H1 (cell line): ENCODE results near the gene KMT2A. TPM values are rescaled to one million over a fixed set of nuclear protein-coding genes. Genes with fewer than 3 reads are reported as not detected.

Experiments used
- CTCF ChIA-PET: fragments of 300-600 bp; sonication (Branson Sonifier 250); formaldehyde crosslinking; loops from one replicate; lab custom pipeline; 2021; ENCODE audit not compliant: partially characterized antibody; lab: Charles Lee
- POLR2A ChIA-PET: fragments of 300-600 bp; sonication (Branson Sonifier 250); formaldehyde crosslinking; loops from one replicate; lab custom pipeline; 2021; ENCODE audit warnings: inconsistent platforms; ENCODE audit not compliant: partially characterized antibody; lab: Charles Lee
- DNase-seq, 2 experiments: peaks; one replicate each; pipeline versions ENCODE4 v3.0.0 to v3.0.0-alpha.2; 2010 to 2022; ENCODE audit warnings: low spot score in 2 of 2, low read depth in 1 of 2, mixed read lengths in 1 of 2
- FAIRE-seq: peaks from 2 replicates; lab custom pipeline; 2011; peaks lifted over from hg19 to GRCh38; lab: Jason Lieb, UNC
- H2AFZ ChIP-seq: 2 replicates; pipeline ENCODE4 v1.8.1; 2012; ENCODE audit warnings: low read length, inconsistent platforms
- H2AK5ac ChIP-seq: 2 replicates; pipeline ENCODE4 v1.6.1; 2013; ENCODE audit warnings: low read depth, low read length
- H2BK120ac ChIP-seq: replicated peaks from 2 replicates; pipeline ENCODE3; 2013; ENCODE audit warnings: low read depth, low read length, inconsistent platforms
- H2BK12ac ChIP-seq: 2 replicates; pipeline ENCODE4 v1.6.1; 2013; ENCODE audit warnings: low read depth, low read length
- H2BK15ac ChIP-seq: 2 replicates; pipeline ENCODE4 v1.6.1; 2013; ENCODE audit warnings: low read length
- H2BK20ac ChIP-seq: 2 replicates; pipeline ENCODE4 v1.6.1; 2013; ENCODE audit warnings: low read length
- H2BK5ac ChIP-seq: 2 replicates; pipeline ENCODE4 v1.6.1; 2013; ENCODE audit warnings: low read depth, low read length
- H3K14ac ChIP-seq: 2 replicates; pipeline ENCODE4 v1.6.1; 2013; ENCODE audit warnings: inconsistent platforms; ENCODE audit not compliant: insufficient read length
- H3K18ac ChIP-seq: 2 replicates; pipeline ENCODE4 v1.6.1; 2013; ENCODE audit warnings: low read length; ENCODE audit errors: extremely low read depth
- H3K23ac ChIP-seq: 2 replicates; pipeline ENCODE4 v1.6.1; 2013; ENCODE audit warnings: inconsistent platforms; ENCODE audit not compliant: insufficient read length
- H3K23me2 ChIP-seq: 2 replicates; pipeline ENCODE4 v1.6.1; 2013; ENCODE audit warnings: low read depth, low read length
- H3K27ac ChIP-seq: 2 replicates; pipeline ENCODE4 v1.6.1; 2011; ENCODE audit warnings: low read depth, low read length, inconsistent platforms
- H3K27me3 ChIP-seq, 4 experiments: replicated peaks in 1 of 4; 1 replicate in 1 of 4; 2 replicates in 3 of 4; pipeline versions ENCODE4 v1.6.1 to v1.8.1; 2011 to 2013; ENCODE audit warnings: low read length in 3 of 4, mild to moderate bottlenecking in 3 of 4, inconsistent platforms in 2 of 4, mixed read lengths in 2 of 4, moderate library complexity in 1 of 4; ENCODE audit not compliant: control insufficient read depth in 3 of 4, insufficient read depth in 3 of 4; ENCODE audit errors: extremely low read depth in 1 of 4
- H3K36me3 ChIP-seq, 4 experiments: 2 replicates each; pipeline versions ENCODE4 v1.6.1 to v1.8.1; 2011 to 2013; ENCODE audit warnings: mild to moderate bottlenecking in 4 of 4, low read length in 3 of 4, moderate library complexity in 2 of 4, control low read depth in 1 of 4, inconsistent platforms in 1 of 4; ENCODE audit not compliant: insufficient read depth in 4 of 4, control insufficient read depth in 2 of 4
- H3K4ac ChIP-seq: replicated peaks from 2 replicates; pipeline ENCODE3; 2013; ENCODE audit warnings: low read length, low read depth, mixed read lengths, inconsistent platforms; ENCODE audit not compliant: insufficient read length
- H3K4me1 ChIP-seq, 4 experiments: replicated peaks in 1 of 4; 1 replicate in 1 of 4; 2 replicates in 3 of 4; pipeline versions ENCODE4 v1.6.1 to v1.8.1; 2011 to 2013; ENCODE audit warnings: low read length in 3 of 4, inconsistent platforms in 2 of 4, mixed read lengths in 1 of 4; ENCODE audit not compliant: insufficient read depth in 4 of 4, control insufficient read depth in 3 of 4
- H3K4me2 ChIP-seq, 2 experiments: 2 replicates each; pipeline versions ENCODE4 v1.6.1 to v1.8.1; 2011 to 2013; ENCODE audit warnings: low read depth in 2 of 2, low read length in 2 of 2, control low read depth in 1 of 2, inconsistent platforms in 1 of 2, mild to moderate bottlenecking in 1 of 2; ENCODE audit not compliant: insufficient read depth in 1 of 2
- H3K4me3 ChIP-seq, 4 experiments: fragments of 200-600, 300-600 bp in 1 of 4; sonication (generic), shearing (Covaris generic), sonication (Bioruptor Twin) in 1 of 4; 2 replicates each; pipeline versions ENCODE4 v1.5.1 to v1.8.1; 2011 to 2016; ENCODE audit warnings: low read length in 4 of 4, low read depth in 3 of 4, control low read depth in 2 of 4, inconsistent platforms in 2 of 4, mild to moderate bottlenecking in 2 of 4, mixed read lengths in 1 of 4, moderate library complexity in 1 of 4; ENCODE audit not compliant: insufficient read depth in 2 of 4; ENCODE audit errors: extremely low read depth in 1 of 4
- H3K56ac ChIP-seq: replicated peaks from 2 replicates; pipeline ENCODE3; 2013; ENCODE audit warnings: low read depth, mild to moderate bottlenecking, mixed read lengths, low read length, inconsistent platforms; ENCODE audit not compliant: insufficient read length
- H3K79me1 ChIP-seq: 2 replicates; pipeline ENCODE4 v1.6.1; 2013; ENCODE audit warnings: low read depth, low read length, control low read depth
- H3K79me2 ChIP-seq, 2 experiments: 2 replicates each; pipeline versions ENCODE4 v1.6.1 to v1.8.1; 2012 to 2013; ENCODE audit warnings: low read length in 2 of 2, mild to moderate bottlenecking in 2 of 2, inconsistent platforms in 1 of 2; ENCODE audit not compliant: insufficient read depth in 2 of 2, control insufficient read depth in 1 of 2
- H3K9ac ChIP-seq, 4 experiments: replicated peaks in 1 of 4; 1 replicate in 1 of 4; 2 replicates in 3 of 4; pipeline versions ENCODE4 v1.6.1 to v1.8.1; 2011 to 2013; ENCODE audit warnings: low read depth in 3 of 4, low read length in 3 of 4, control low read depth in 2 of 4, mild to moderate bottlenecking in 2 of 4, moderate library complexity in 2 of 4, inconsistent platforms in 1 of 4; ENCODE audit errors: extremely low read depth in 1 of 4
- H3K9me3 ChIP-seq, 2 experiments: 2 replicates each; pipeline versions ENCODE4 v1.6.1 to v1.8.1; 2012 to 2013; ENCODE audit warnings: mild to moderate bottlenecking in 2 of 2, moderate library complexity in 2 of 2, control low read depth in 1 of 2, inconsistent platforms in 1 of 2, low read depth in 1 of 2, low read length in 1 of 2, mixed read lengths in 1 of 2; ENCODE audit not compliant: insufficient read depth in 2 of 2
- H4K20me1 ChIP-seq, 2 experiments: replicated peaks in 1 of 2; 2 replicates each; pipeline versions ENCODE3 to v1.8.1; 2011 to 2013; ENCODE audit warnings: inconsistent platforms in 2 of 2, low read length in 2 of 2, mild to moderate bottlenecking in 1 of 2; ENCODE audit not compliant: insufficient read depth in 2 of 2, control insufficient read depth in 1 of 2
- H4K5ac ChIP-seq: 2 replicates; pipeline ENCODE4 v1.6.1; 2013; ENCODE audit warnings: low read length, low read depth, mixed read lengths, inconsistent platforms; ENCODE audit not compliant: insufficient read length
- H4K8ac ChIP-seq: 2 replicates; pipeline ENCODE4 v1.8.0; 2013; ENCODE audit warnings: mild to moderate bottlenecking, moderate library complexity, low read length, inconsistent platforms; ENCODE audit not compliant: insufficient read depth; ENCODE audit errors: extremely low read depth
- H4K91ac ChIP-seq: replicated peaks from 2 replicates; pipeline ENCODE3; 2013; ENCODE audit warnings: low read length, mixed read lengths, inconsistent platforms; ENCODE audit not compliant: insufficient read length
- BACH1 ChIP-seq: IDR thresholded peaks from 2 replicates; pipeline ENCODE4 v1.6.1; 2012; ENCODE audit warnings: low read length, improper control_type of control experiment
- BCL11A ChIP-seq, 2 experiments: IDR thresholded peaks; one replicate each; pipeline ENCODE4 v1.6.1; 2011; ENCODE audit warnings: low read depth in 2 of 2, low read length in 2 of 2, mild to moderate bottlenecking in 2 of 2
- CBX5 ChIP-seq: fragments of 300-800, 300-1000 bp; sonication (generic); IDR thresholded peaks from 2 replicates; pipeline ENCODE4 v1.7.1; 2016; ENCODE audit warnings: antibody characterized with exemption, low read length, low read depth
- GABPA ChIP-seq: IDR thresholded peaks from 2 replicates; pipeline ENCODE4 v1.6.1; 2011; ENCODE audit warnings: mild to moderate bottlenecking, low read length, moderate library complexity, borderline replicate concordance; ENCODE audit not compliant: insufficient read depth
- GTF2F1 ChIP-seq: IDR thresholded peaks from 2 replicates; pipeline ENCODE4 v1.6.1; 2012; ENCODE audit warnings: low read depth, low read length, improper control_type of control experiment, borderline replicate concordance
- HDAC2 ChIP-seq, 2 experiments: fragments of 300-600 bp in 1 of 2; sonication (generic) in 1 of 2; IDR thresholded peaks; 2 replicates each; pipeline ENCODE4 v1.6.1; 2011 to 2012; ENCODE audit warnings: low read depth in 2 of 2, low read length in 2 of 2, mild to moderate bottlenecking in 2 of 2, moderate library complexity in 2 of 2, borderline replicate concordance in 1 of 2, inconsistent platforms in 1 of 2
- HDAC6 ChIP-seq: IDR thresholded peaks from one replicate; pipeline ENCODE4 v1.7.1; 2012; ENCODE audit warnings: low read depth, mild to moderate bottlenecking, inconsistent platforms, low read length, moderate library complexity
- KDM4A ChIP-seq: IDR thresholded peaks from one replicate; pipeline ENCODE4 v1.7.1; 2012; ENCODE audit warnings: low read depth, mild to moderate bottlenecking, moderate library complexity, low read length, inconsistent platforms; ENCODE audit not compliant: severe bottlenecking
- MAX ChIP-seq: IDR thresholded peaks from 2 replicates; pipeline ENCODE4 v1.6.1; 2012; ENCODE audit warnings: inconsistent platforms
- NRF1 ChIP-seq: IDR thresholded peaks from 2 replicates; pipeline ENCODE4 v1.6.1; 2011; ENCODE audit warnings: mild to moderate bottlenecking, low read depth, low read length, improper control_type of control experiment
- PHF8 ChIP-seq: fragments of 200-600 bp; sonication (generic); conservative IDR thresholded peaks from 2 replicates; pipeline ENCODE4 v1.7.1; 2012; ENCODE audit warnings: low read depth, mild to moderate bottlenecking, inconsistent platforms, low read length, moderate library complexity
- RXRA ChIP-seq: IDR thresholded peaks from 2 replicates; pipeline ENCODE4 v1.6.1; 2011; ENCODE audit warnings: low read depth, mild to moderate bottlenecking, low read length, moderate library complexity; ENCODE audit not compliant: insufficient read depth
- TBP ChIP-seq: IDR thresholded peaks from 2 replicates; pipeline ENCODE4 v1.6.1; 2011; ENCODE audit warnings: low read depth, low read length, improper control_type of control experiment
- YY1 ChIP-seq: IDR thresholded peaks from 2 replicates; pipeline ENCODE4 v1.6.1; 2011; ENCODE audit warnings: low read depth, mild to moderate bottlenecking, low read length
- WGBS, 2 experiments: shearing (Covaris generic) in 1 of 2; methylation state at CpG; one replicate each; pipeline versions ENCODE4 v1.1.6 to v1.1.7; 2013 to 2015; ENCODE audit warnings: low lambda C conversion rate in 2 of 2, mixed read lengths in 2 of 2, inconsistent platforms in 1 of 2, low coverage in 1 of 2, missing lambda C conversion rate in 1 of 2; ENCODE audit not compliant: insufficient replicate concordance in 2 of 2, insufficient coverage in 1 of 2, insufficient read length in 1 of 2; ENCODE audit errors: extremely low coverage in 1 of 2, missing lambda C conversion rate in 1 of 2; 5-methylcytosine and 5-hydroxymethylcytosine counted together
- polyA plus RNA-seq, 7 experiments: library from polyadenylated mRNA; depleted of rRNA in 3 of 7; stranded (reverse) in 5 of 7; unstranded in 2 of 7; fragments of >200 nt in 5 of 7; fragments of 200-250 nt in 2 of 7; gene quantifications; 1 replicate in 5 of 7; 2 replicates in 1 of 7; 4 replicates in 1 of 7; pipeline versions ENCODE4 v1.2.1 to v1.2.3, GENCODE V29; 2011 to 2013; ENCODE audit warnings: missing spikeins in 2 of 7, mixed read lengths in 2 of 7
- total RNA-seq: library from RNA; stranded (reverse); fragmentation: NEBNext Ultra II Directional; extraction: Animal tissue kit (Norgen Biotek cat#: 25700); gene quantifications from 2 replicates; pipeline ENCODE4 v1.2.1, GENCODE V29; 2021

The KMT2A gene
- total and polyA plus RNA-seq, 2 of the 8 experiments (the other 6 are each of a cell fraction or from before 2014, with no cell fraction given): 35.9 to 62.1 TPM

DNA sequence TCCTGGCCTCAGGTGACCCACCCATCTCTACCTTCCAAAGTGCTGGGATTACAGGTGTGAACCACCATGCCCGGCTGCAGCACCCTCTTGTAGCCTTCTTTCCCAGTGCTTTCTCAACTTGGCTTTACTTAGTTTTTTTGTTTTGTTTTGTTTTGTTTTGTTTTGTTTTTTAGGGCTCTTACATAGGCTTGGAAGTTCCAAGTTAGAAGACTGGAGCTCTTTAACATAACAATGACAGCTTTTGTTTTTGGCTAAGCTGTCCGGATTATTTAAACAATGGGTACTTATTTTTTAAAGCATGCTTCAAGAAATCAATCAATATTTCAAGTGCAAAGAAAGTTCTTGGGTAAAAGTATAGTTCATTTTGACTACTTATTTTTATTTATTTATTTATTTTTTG, 25.9 kb downstream of the KMT2A start:
- no peak overlapping the region for H3K4me3 ChIP-seq
- no peak overlapping the region for H4K91ac ChIP-seq
- H4K8ac ChIP-seq: no peak overlapping the region
- no peak overlapping the region for H2AK5ac ChIP-seq
- no peak overlapping the region for H3K23ac ChIP-seq
- FAIRE-seq (no peak), DNase-seq (no peak)
- H2BK120ac ChIP-seq: no peak overlapping the region
- H3K27me3 ChIP-seq: no peaks in the 10 kb centered on the region
- no peak overlapping the region for H3K4ac ChIP-seq
- H2BK20ac ChIP-seq: no peak overlapping the region
- no peak overlapping the region for H2BK15ac ChIP-seq
- no peak overlapping the region for H3K9ac ChIP-seq
- no peak overlapping the region for H4K5ac ChIP-seq
- H3K56ac ChIP-seq: no peak overlapping the region
- ChIA-PET POLR2A (interaction anchor here (1.0 to 2.8 kb wide), 3 partner anchors 10 to 27 kb away, joined by 3 to 5 read pairs (median 5); no protein-coding TSS in a partner anchor), CTCF (interaction anchor here (0.7 to 0.9 kb wide), 2 partner anchors 14 to 26 kb away, joined by 3 read pairs; no protein-coding TSS in a partner anchor)
- no peak overlapping the region for H2BK5ac ChIP-seq
- H3K18ac ChIP-seq: no peak overlapping the region
- H2BK12ac ChIP-seq: no peak overlapping the region
- WGBS, 2 experiments: 84% methylated on average over 2 of the region's 2 CpGs; no CpG with 5 or more reads in 1 of the 2 experiments
- no peak overlapping the region for H3K4me2 ChIP-seq
- H3K4me1 ChIP-seq: peaks cover 0 to 6% (median 0%) of the 10 kb centered on the region in 4 experiments; a peak in 1 of 7 replicates
- 0 out of 2 replicates have a peak, but pooled peaks cover 5% of the 10 kb centered on the region for H3K79me1 ChIP-seq
- H3K23me2 ChIP-seq: no peaks in the 10 kb centered on the region
- no peak overlapping the region for H3K27ac ChIP-seq
- no peaks in the 10 kb centered on the region for H3K36me3 ChIP-seq
- H3K79me2 ChIP-seq: peaks cover 0 to 93% of the 10 kb centered on the region in 2 experiments; a peak in 3 of 4 replicates
- H3K9me3 ChIP-seq: no peaks in the 10 kb centered on the region
- H2AFZ ChIP-seq: no peak overlapping the region
- peaks cover 7 to 13% of the 10 kb centered on the region in 2 experiments for H4K20me1 ChIP-seq
- H3K14ac ChIP-seq: no peak overlapping the region
- TF ChIP-seq CBX5: no peak
- TF ChIP-seq TBP: no peak
- TF ChIP-seq HDAC2 (IDR thresholded peaks at IDR 0.05; ENCODE audit: borderline replicate concordance in 1 of 2, low read depth in 2 of 2, low read length in 2 of 2): no peak
- no peak for TF ChIP-seq BCL11A (IDR thresholded peaks at IDR 0.05; ENCODE audit: low read depth in 2 of 2, low read length in 2 of 2)
- no peak for TF ChIP-seq GTF2F1
- no peak for TF ChIP-seq PHF8
- TF ChIP-seq YY1: no peak
- no peak for TF ChIP-seq RXRA
- TF ChIP-seq KDM4A: no peak
- TF ChIP-seq HDAC6: no peak
- TF ChIP-seq GABPA: no peak
- TF ChIP-seq MAX: no peak
- no peak for TF ChIP-seq BACH1
- TF ChIP-seq NRF1: no peak
